ENCODE results near the gene SLC18A3.

The SLC18A3 gene

DNA sequence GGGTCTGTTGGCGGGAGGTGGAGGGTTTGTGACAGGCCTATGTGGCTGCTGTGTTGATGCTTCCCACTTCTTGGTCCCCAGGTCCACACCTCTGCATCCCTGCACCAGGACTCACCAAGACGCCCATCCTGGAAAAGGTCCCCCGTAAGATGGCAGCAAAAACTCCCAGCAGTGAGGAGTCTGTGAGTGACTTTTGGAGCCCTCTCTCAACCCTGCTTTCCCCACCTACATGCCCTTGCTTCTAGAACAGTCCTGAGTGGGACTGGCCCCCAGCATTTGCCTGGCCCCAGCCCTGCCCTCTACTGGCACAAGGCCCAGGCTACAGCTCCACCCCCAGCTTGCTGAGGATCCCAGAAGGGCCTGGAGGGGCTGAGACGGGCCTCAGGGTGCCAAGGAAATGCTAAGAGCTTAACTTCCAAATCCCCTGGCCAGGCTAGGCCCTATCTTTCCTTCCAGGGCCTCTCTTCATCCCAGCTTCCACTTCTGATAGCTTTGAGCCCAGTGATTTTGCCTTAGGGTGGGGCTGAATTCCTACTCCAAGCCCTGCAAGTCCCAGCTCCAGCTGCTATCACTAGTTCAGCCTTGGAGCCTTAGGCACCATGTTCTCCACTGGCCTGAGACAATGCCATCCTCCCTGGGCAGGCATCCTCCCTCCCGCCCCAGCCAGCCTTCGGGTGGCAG lies 6.5 kb downstream of the SLC18A3 start:
- TF ChIP-seq JUND (IDR thresholded peaks at IDR 0.05; ENCODE audit: low read depth), result no peak
- in situ Hi-C loops (cut with HindIII; ENCODE audit: low pct_unique_long_range_greater_than_20kb, low sequenced_read_pairs), result no loop called here
- no peak for DNase-seq (ENCODE audit: low read depth in 1 of 2, low spot score in 1 of 2)

DNA sequence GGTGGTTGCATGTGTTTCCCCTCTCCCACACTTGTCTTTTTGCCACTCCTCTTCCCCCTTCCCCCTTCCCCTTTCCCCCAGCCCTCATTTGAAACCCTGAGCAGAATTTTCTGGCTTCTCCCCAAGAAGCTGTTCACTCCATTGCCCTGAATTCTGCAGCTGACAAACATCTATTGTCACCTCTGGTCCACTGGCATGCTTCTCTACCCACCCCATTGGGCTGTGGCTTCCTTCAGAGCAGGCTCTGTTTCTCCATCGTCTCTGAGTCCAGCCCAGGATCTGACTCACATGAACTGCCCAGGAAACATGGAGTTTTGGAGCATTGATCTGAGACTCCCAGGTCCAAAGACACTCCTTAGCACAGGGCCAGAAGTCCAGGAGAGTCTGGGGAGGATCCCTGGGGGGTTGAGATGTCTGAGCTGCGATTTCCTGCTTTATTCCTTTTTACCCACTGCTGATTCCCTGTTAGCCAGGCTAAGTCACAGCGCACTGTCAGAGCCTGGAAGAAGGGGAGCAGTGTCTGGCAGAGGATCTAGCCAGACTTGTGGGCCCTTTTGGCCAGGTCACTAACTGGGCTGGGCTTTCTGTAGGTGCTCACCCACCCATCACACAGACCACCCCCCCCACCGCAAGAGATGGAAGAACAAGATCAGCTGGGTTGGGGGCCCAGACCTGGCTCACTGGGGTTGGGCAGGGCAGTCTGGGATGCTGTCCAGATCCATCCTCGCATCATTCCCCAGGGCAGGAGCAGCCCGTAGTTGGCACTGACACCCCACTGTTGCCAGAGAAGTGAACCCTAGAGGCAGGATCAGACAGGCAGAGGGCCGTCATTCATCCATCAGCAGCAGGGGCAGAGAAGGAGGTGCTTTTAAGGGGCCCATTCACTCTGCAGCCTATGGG lies 7.3 kb downstream of the SLC18A3 start:
- TF ChIP-seq JUND (IDR thresholded peaks at IDR 0.05; ENCODE audit: low read depth), result no peak
- in situ Hi-C loops (cut with HindIII; ENCODE audit: low pct_unique_long_range_greater_than_20kb, low sequenced_read_pairs), result no loop called here

DNA sequence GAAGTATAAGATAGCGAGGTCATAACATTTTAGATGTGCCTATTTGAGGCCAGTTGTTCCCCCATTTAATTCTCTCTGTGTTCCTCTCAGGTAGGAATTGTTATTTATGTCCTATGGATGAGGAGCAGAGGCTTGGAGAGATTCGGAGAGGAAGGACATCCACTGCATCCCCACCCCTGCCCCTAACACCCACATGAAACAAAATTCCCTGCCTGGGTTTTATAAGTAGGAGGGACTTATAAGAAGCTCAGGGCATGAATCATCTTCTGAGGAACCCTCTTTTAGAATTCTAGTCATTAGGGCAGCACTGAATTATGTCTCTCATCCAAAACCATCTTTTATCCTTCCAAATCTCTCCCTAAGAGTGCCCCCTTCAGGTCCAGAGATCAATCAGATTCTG lies 8.7 kb downstream of the SLC18A3 start:
- no peak for TF ChIP-seq JUND (IDR thresholded peaks at IDR 0.05; ENCODE audit: low read depth)
- in situ Hi-C loops (cut with HindIII; ENCODE audit: low pct_unique_long_range_greater_than_20kb, low sequenced_read_pairs), result no loop called here
- DNase-seq (ENCODE audit: low read depth in 1 of 2, low spot score in 1 of 2), result no peak

More for the DNA sequence above, 7.3 kb downstream of the SLC18A3 start:
- no peak for DNase-seq (ENCODE audit: low read depth in 1 of 2, low spot score in 1 of 2)

DNA sequence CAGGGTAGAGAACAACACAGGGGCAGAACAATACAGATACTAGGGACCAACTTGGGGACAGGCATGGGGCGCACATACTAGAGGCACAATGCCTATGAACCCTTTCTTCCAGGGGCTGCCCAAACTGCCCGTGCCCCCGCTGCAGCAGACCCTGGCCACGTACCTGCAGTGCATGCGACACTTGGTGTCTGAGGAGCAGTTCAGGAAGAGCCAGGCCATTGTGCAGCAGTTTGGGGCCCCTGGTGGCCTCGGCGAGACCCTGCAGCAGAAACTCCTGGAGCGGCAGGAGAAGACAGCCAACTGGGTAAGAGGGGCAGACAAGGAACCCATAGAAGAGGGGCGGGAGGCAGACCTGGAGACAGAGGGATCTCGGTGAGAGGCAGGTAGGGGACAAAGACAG lies 9.5 kb downstream of the SLC18A3 start:
- TF ChIP-seq JUND (IDR thresholded peaks at IDR 0.05; ENCODE audit: low read depth), result no peak
- DNase-seq (ENCODE audit: low read depth in 1 of 2, low spot score in 1 of 2), result no peak
- in situ Hi-C loops (cut with HindIII; ENCODE audit: low pct_unique_long_range_greater_than_20kb, low sequenced_read_pairs), result no loop called here

DNA sequence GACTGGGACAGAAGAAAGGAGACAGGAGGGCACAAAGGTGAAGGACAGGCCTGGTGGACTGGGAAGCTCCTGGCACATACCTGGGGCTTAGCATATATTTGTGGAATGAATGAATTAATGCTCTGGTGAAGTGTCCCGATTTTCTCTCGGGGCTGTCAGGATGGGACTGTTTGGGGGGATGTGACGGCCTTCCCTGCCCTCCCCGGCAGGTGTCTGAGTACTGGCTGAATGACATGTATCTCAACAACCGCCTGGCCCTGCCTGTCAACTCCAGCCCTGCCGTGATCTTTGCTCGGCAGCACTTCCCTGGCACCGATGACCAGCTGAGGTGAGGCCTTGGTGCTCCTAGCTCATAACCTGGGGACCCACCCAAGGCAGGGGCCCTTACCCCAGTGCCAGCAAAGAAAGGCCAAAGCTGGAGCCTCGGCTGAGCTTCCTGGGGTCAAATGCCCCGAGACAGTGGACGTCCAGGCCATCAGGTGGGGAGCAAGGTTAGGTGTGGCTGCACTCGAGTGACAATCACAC lies 10.2 kb downstream of the SLC18A3 start:
- in situ Hi-C loops (cut with HindIII; ENCODE audit: low pct_unique_long_range_greater_than_20kb, low sequenced_read_pairs), result no loop called here
- DNase-seq (ENCODE audit: low read depth in 1 of 2, low spot score in 1 of 2), result no peak
- no peak for TF ChIP-seq JUND (IDR thresholded peaks at IDR 0.05; ENCODE audit: low read depth)

DNA sequence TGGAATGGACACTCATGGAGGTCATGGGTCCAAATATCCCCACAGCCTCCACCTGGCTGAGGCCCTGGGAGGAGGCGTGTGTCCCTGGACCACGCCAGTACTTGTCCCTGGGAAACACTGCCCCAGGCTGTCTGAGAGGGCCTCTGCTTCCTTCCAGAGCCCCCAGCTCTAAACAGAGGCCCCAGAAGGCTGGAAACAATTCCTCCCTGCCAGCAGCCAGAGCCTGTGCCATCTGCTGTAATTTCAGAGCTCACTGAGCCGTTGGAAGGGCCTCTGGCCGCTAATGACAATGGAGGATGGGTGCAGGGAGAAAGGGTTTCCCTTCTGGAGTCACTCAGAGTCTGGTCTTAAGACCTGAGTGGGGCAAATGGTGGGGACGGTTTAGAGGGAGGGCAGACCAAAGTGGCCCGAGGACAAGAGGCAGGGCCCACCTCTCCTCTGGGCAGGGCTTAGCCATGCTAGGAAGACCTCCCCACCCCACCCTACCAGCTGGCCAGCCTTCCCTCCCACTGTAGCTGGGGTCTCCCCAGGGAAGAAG lies 10.8 kb downstream of the SLC18A3 start:
- in situ Hi-C loops (cut with HindIII; ENCODE audit: low pct_unique_long_range_greater_than_20kb, low sequenced_read_pairs), result no loop called here
- no peak for TF ChIP-seq JUND (IDR thresholded peaks at IDR 0.05; ENCODE audit: low read depth)
- DNase-seq (ENCODE audit: low read depth in 1 of 2, low spot score in 1 of 2), result no peak

DNA sequence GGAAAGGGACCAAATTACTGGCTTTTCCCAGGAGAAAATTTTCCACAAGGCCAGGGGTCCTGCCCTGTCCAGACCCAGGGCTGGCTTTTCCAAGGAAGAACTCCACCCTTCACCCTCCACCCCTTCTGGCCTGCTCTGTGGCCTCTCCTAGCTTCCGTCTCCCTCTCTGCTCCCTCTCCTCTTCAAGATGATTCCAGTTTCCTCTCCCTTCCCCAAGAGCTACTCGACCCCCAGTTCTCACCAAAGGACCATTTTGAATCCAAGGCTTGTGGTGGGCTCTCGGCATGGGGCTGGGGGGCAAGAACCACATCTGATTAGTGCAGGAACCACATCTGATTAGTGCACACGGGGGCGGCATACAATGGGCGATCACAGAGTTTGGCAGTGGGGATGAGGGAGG lies 11.5 kb downstream of the SLC18A3 start:
- no peak for TF ChIP-seq JUND (IDR thresholded peaks at IDR 0.05; ENCODE audit: low read depth)
- DNase-seq (ENCODE audit: low read depth in 1 of 2, low spot score in 1 of 2), result no peak
- in situ Hi-C loops (cut with HindIII; ENCODE audit: low pct_unique_long_range_greater_than_20kb, low sequenced_read_pairs), result no loop called here

DNA sequence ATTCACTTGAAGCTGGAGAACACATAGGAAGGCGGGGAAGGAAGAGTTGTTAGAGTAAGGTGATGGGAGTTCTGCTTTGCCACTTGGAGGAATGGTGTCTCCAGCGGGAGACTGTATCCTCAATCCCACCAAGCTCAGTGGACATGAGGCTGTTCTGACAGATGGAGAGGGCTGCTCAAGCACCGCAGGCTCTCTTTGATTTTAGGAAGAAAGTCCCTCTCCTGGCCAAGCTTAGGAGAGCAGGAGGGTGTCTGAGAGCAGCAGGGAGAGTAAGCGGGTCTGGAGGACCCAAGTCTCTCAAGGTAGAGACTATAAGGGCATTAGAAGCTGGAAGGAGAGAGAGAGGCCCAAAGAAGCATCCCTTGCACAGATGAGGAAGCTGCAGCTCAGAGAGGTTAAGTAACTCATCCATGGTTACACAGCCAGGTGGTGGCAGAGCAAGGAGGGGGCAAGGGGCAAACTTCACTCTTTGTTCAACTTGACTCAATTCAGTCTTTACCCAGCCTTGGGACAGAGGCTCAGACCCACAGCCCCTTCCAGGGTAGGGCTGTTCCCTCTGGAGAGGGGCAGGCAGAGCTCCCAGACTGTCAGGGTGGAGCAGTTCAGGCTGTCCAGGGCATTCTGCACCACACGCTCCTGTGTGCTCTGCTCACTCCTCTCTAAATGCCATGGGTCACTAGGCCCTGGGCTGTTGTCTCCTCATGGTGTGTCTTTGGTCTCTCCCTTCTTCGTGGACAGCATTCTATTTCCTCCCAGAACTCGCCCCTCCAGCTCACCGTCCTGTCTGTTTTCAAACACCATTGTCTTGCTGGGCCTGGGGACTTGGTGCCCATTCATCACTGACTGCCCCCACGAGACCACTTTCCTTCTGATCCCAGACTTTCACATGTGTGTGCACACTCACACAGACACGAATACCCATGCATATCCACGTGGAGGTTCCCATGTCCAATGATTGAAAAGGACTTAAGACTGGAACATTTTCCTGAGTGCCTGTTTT lies 12.6 kb downstream of the SLC18A3 start:
- TF ChIP-seq JUND (IDR thresholded peaks at IDR 0.05; ENCODE audit: low read depth), result no peak
- in situ Hi-C loops (cut with HindIII; ENCODE audit: low pct_unique_long_range_greater_than_20kb, low sequenced_read_pairs), result no loop called here
- DNase-seq (ENCODE audit: low read depth in 1 of 2, low spot score in 1 of 2), result no peak

DNA sequence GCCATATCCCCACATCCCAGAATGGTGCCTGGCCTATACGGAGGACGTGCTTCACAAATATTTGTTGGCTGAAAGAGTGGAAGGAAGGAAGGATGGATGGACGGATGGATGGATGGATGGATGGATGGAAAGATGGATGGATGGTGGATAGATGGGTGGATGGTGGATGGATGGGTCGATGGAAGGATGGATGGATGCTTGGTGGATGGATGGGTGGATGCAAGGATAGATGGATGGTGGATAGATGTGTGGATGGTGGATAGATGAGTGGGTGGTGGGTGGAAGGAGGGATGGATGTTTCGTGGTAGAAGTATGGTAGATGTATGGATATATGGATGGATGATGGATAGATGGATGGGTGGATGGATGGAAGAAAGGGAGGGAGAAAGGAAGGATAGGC lies 14.5 kb downstream of the SLC18A3 start:
- in situ Hi-C loops (cut with HindIII; ENCODE audit: low pct_unique_long_range_greater_than_20kb, low sequenced_read_pairs), result no loop called here
- DNase-seq (ENCODE audit: low read depth in 1 of 2, low spot score in 1 of 2), result no peak
- TF ChIP-seq JUND (IDR thresholded peaks at IDR 0.05; ENCODE audit: low read depth), result no peak

DNA sequence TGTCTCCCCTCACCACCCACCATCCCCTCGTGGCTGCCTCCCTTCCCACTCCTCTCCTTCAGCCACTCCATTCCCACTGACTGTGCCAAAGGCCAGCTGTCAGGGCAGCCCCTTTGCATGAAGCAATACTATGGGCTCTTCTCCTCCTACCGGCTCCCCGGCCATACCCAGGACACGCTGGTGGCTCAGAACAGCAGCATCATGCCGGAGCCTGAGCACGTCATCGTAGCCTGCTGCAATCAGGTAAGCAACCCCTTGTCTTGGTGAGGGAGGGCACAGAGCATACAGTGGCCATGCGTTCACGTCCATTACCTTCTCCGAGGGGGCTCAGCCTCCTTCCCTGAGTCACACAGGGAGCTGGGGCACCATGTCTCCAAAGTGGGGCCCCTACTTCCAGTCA lies 15.3 kb downstream of the SLC18A3 start:
- TF ChIP-seq JUND (IDR thresholded peaks at IDR 0.05; ENCODE audit: low read depth), result no peak
- no peak for DNase-seq (ENCODE audit: low read depth in 1 of 2, low spot score in 1 of 2)
- in situ Hi-C loops (cut with HindIII; ENCODE audit: low pct_unique_long_range_greater_than_20kb, low sequenced_read_pairs), result no loop called here

DNA sequence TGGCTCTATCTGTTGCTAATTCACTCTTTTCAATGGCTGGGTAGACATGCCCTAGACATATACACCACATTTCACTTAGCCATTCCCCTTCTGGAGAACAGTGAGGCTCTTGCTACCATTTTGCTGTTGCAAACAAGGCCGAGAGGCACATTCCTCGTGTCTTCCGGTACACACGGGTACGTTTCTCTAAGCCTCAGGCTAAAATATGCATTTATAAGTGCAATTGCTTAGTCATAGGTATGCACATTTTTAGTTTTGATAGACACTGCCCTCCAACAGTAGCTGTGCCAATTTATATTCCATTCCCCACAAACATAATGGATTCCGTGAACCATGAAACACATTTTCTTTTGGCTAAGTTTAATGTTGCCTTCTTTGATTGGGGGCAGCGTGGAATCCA lies 16.9 kb downstream of the SLC18A3 start:
- DNase-seq (ENCODE audit: low read depth in 1 of 2, low spot score in 1 of 2), result no peak
- TF ChIP-seq JUND (IDR thresholded peaks at IDR 0.05; ENCODE audit: low read depth), result no peak
- in situ Hi-C loops (cut with HindIII; ENCODE audit: low pct_unique_long_range_greater_than_20kb, low sequenced_read_pairs), result no loop called here
